GM12891 (cell line): ENCODE results near the gene LEUTX.

Source experiments
- PAX5 ChIP-seq: IDR thresholded peaks from 2 replicates; pipeline ENCODE4 v1.6.1; 2011; ENCODE audit warnings: low read length, moderate library complexity, mild to moderate bottlenecking; ENCODE audit not compliant: insufficient read depth, severe bottlenecking
- POLR2A ChIP-seq: IDR thresholded peaks from 2 replicates; pipeline ENCODE4 v1.6.1; 2011; ENCODE audit warnings: low read depth, low read length, control low read depth
- POLR2AphosphoS5 ChIP-seq: IDR thresholded peaks from 2 replicates; pipeline ENCODE4 v1.6.1; 2011; ENCODE audit warnings: low read depth, low read length, control low read depth
- SPI1 ChIP-seq: IDR thresholded peaks from 2 replicates; pipeline ENCODE4 v1.6.1; 2011; ENCODE audit warnings: low read depth, low read length, control low read depth
- TAF1 ChIP-seq: IDR thresholded peaks from 2 replicates; pipeline ENCODE4 v1.6.1; 2011; ENCODE audit warnings: low read depth, low read length, control low read depth

- no peak for TF ChIP-seq POLR2AphosphoS5
- TF ChIP-seq TAF1 = no peak
- TF ChIP-seq POLR2A = no peak
- TF ChIP-seq SPI1 = no peak
- TF ChIP-seq PAX5 = no peak
Observed at GRCh38 chr19:39827216-39827615, 48.6 kb downstream of the LEUTX start.
